IMR-90 (cell line): ENCODE measurements around the gene CAMTA1.

Experiments
- BHLHE40 ChIP-seq: fragments of 150-350 bp; IDR thresholded peaks from 2 replicates; pipeline ENCODE4 v1.6.1; 2016; ENCODE audit warnings: mild to moderate bottlenecking, low read depth, low read length
- CEBPB ChIP-seq: IDR thresholded peaks from 2 replicates; pipeline ENCODE4 v1.6.1; 2012; ENCODE audit warnings: low read depth, low read length, improper control_type of control experiment
- CHD1 ChIP-seq: IDR thresholded peaks from 2 replicates; pipeline ENCODE4 v1.6.1; 2012; ENCODE audit warnings: low read depth, low read length, improper control_type of control experiment
- CTCF ChIP-seq: conservative IDR thresholded peaks from 2 replicates; pipeline ENCODE4 v1.5.1; 2012; ENCODE audit warnings: mild to moderate bottlenecking, low read depth, low read length, improper control_type of control experiment
- MAFK ChIP-seq: IDR thresholded peaks from 2 replicates; pipeline ENCODE4 v1.6.1; 2012; ENCODE audit warnings: low read depth, low read length, improper control_type of control experiment
- NFE2L2 ChIP-seq: fragments of 150-350 bp; IDR thresholded peaks from 2 replicates; pipeline ENCODE4 v1.6.1; 2016; ENCODE audit warnings: low read depth, mild to moderate bottlenecking, low read length
- POLR2A ChIP-seq: IDR thresholded peaks from 2 replicates; pipeline ENCODE4 v1.6.1; 2012; ENCODE audit warnings: mild to moderate bottlenecking, low read depth, low read length
- RAD21 ChIP-seq: IDR thresholded peaks from 2 replicates; pipeline ENCODE4 v1.6.1; 2012; ENCODE audit warnings: low read length, improper control_type of control experiment
- RCOR1 ChIP-seq: IDR thresholded peaks from 2 replicates; pipeline ENCODE4 v1.6.1; 2012; ENCODE audit warnings: mild to moderate bottlenecking, low read length, improper control_type of control experiment; ENCODE audit not compliant: insufficient replicate concordance
- RFX5 ChIP-seq: IDR thresholded peaks from 2 replicates; pipeline ENCODE4 v1.8.0; 2012; ENCODE audit warnings: low read depth, mild to moderate bottlenecking, low read length, moderate library complexity
- USF2 ChIP-seq: fragments of 150-350 bp; IDR thresholded peaks from 2 replicates; pipeline ENCODE4 v1.6.1; 2017; ENCODE audit warnings: mild to moderate bottlenecking, antibody characterized with exemption, low read length, low read depth
- TF ChIP-seq, protein P1 (sequence below): fragments of 150-350 bp; IDR thresholded peaks from 2 replicates; pipeline ENCODE4 v1.6.1; 2016; ENCODE audit warnings: low read depth, mild to moderate bottlenecking, low read length, moderate library complexity, borderline replicate concordance

DNA sequence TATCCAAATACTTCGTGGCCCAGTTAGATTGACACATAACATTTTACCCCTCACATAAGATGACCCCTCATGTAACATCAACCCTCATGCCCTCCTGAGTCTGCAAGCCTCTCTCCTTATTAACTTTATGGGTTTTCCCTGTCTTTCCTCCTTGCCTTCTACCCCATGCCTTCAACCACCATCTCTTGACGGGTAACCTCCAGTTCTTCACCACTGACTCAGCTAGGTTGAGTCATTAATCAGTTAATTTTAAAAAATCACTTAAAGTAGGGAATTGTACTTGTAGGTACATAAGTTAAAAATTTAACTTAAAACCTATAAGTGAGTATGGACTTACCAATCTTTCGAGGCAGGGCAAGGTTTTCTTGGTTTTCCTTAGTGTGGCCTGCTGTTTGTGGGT is 330.7 kb downstream of the CAMTA1 start:
- no peak for TF ChIP-seq CTCF
- TF ChIP-seq CHD1, result no peak
- no peak for TF ChIP-seq RAD21
- TF ChIP-seq CEBPB, result no peak
- no peak for TF ChIP-seq POLR2A
- TF ChIP-seq RFX5, result no peak
- no peak for TF ChIP-seq RCOR1
- no peak for TF ChIP-seq BHLHE40
- TF ChIP-seq MAFK, result no peak
- TF ChIP-seq, protein P1, sequence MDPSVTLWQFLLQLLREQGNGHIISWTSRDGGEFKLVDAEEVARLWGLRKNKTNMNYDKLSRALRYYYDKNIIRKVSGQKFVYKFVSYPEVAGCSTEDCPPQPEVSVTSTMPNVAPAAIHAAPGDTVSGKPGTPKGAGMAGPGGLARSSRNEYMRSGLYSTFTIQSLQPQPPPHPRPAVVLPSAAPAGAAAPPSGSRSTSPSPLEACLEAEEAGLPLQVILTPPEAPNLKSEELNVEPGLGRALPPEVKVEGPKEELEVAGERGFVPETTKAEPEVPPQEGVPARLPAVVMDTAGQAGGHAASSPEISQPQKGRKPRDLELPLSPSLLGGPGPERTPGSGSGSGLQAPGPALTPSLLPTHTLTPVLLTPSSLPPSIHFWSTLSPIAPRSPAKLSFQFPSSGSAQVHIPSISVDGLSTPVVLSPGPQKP, result no peak
- TF ChIP-seq USF2, result no peak
- TF ChIP-seq NFE2L2, result no peak
